ENCODE data around the gene MESP2.

DNA sequence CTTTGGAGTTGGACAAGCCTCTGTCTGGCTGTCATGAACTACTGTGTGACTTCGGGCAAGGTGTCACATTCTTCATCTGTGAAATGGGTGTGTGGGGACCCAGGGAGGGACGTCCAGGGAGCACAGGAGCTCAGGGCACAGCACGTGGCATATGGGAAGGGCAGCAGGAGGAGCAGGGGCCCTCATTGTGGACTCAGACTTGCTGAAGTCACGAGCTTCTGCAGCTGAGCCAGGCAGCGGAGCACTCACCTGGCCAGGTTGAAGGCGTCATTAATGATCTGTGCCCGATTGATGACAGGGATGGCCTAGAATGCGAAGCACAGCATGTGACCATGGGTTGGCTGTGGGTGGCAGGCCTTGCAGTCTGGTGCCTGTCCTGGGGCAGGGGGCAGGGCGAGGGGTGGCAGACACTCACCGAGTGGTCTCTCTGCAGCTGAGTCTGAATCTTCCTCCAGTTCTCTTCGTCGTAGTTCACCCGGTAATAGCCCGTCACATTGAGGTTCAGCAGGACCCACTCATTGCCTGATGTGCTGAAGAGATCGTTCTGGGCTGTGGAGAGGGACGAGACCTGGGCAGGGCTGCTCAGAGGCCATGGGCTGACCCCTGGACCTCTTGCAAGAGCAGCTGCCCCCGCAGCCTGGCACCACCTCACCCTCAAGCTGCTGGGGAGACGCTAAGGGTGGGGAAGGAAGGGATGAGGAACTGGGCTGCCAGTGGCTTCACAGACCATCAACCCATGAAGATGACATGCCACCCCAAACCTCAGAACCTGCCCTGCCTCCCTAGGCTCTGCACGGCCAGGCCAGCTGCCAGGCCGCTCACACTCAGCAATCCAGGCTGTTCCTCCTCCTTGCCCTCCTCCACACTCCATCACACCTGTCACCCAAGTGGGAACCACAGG lies 23.1 kb downstream of the MESP2 start:
- TF ChIP-seq, protein P1, sequence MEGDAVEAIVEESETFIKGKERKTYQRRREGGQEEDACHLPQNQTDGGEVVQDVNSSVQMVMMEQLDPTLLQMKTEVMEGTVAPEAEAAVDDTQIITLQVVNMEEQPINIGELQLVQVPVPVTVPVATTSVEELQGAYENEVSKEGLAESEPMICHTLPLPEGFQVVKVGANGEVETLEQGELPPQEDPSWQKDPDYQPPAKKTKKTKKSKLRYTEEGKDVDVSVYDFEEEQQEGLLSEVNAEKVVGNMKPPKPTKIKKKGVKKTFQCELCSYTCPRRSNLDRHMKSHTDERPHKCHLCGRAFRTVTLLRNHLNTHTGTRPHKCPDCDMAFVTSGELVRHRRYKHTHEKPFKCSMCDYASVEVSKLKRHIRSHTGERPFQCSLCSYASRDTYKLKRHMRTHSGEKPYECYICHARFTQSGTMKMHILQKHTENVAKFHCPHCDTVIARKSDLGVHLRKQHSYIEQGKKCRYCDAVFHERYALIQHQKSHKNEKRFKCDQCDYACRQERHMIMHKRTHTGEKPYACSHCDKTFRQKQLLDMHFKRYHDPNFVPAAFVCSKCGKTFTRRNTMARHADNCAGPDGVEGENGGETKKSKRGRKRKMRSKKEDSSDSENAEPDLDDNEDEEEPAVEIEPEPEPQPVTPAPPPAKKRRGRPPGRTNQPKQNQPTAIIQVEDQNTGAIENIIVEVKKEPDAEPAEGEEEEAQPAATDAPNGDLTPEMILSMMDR (conservative IDR thresholded peaks at IDR 0.05 in 1 of 2, IDR thresholded peaks at IDR 0.05 in 1 of 2; ENCODE audit: low read depth in 1 of 2, low read length in 2 of 2), result no peak
- TF ChIP-seq EZH2 (IDR thresholded peaks at IDR 0.05; ENCODE audit: low read length, missing control alignments), result no peak
